Endodermal cell (in vitro differentiated cells): ENCODE measurements around the gene EAF2. TPM values are rescaled to one million over a fixed set of nuclear protein-coding genes. Genes with fewer than 3 reads are reported as not detected.

Experiments
- DNase-seq: peaks from one replicate; pipeline ENCODE4 v3.0.0-alpha.2; 2017
- H3K27ac ChIP-seq: 2 replicates; pipeline ENCODE4 v1.5.1; 2013; ENCODE audit warnings: mild to moderate bottlenecking, low read depth, low read length, moderate library complexity
- H3K27me3 ChIP-seq: 2 replicates; pipeline ENCODE4 v1.6.1; 2013; ENCODE audit warnings: mild to moderate bottlenecking, low read length, moderate library complexity; ENCODE audit not compliant: insufficient read depth, control insufficient read depth, poor library complexity, severe bottlenecking
- H3K36me3 ChIP-seq: 2 replicates; pipeline ENCODE4 v1.7.0; 2013; ENCODE audit warnings: mild to moderate bottlenecking, low read length, moderate library complexity; ENCODE audit not compliant: control insufficient read depth, insufficient read depth
- H3K4me1 ChIP-seq: one replicate; pipeline ENCODE4 v1.7.0; 2013; ENCODE audit warnings: low read length; ENCODE audit not compliant: control insufficient read depth, insufficient read depth
- H3K4me3 ChIP-seq: 2 replicates; pipeline ENCODE4 v1.5.1; 2013; ENCODE audit warnings: mild to moderate bottlenecking, low read length, moderate library complexity
- H3K9ac ChIP-seq: 2 replicates; pipeline ENCODE4 v1.6.1; 2013; ENCODE audit warnings: mild to moderate bottlenecking, low read length, moderate library complexity; ENCODE audit not compliant: poor library complexity, severe bottlenecking; ENCODE audit errors: extremely low read depth
- H3K9me3 ChIP-seq: 2 replicates; pipeline ENCODE4 v1.6.1; 2013; ENCODE audit warnings: mild to moderate bottlenecking, low read length, moderate library complexity; ENCODE audit not compliant: control insufficient read depth
- H3K27ac Mint-ChIP-seq: 2 replicates; pipeline ENCODE4 v1.8.0; 2020; ENCODE audit warnings: mixed read lengths
- H3K27me3 Mint-ChIP-seq: 2 replicates; pipeline ENCODE4 v1.8.0; 2021; ENCODE audit warnings: mild to moderate bottlenecking, mixed read lengths; ENCODE audit not compliant: insufficient read depth
- H3K36me3 Mint-ChIP-seq: 2 replicates; pipeline ENCODE4 v1.8.0; 2020; ENCODE audit warnings: low read depth, mixed read lengths
- H3K4me1 Mint-ChIP-seq: 2 replicates; pipeline ENCODE4 v1.8.0; 2020; ENCODE audit warnings: mixed read lengths
- H3K4me3 Mint-ChIP-seq: 2 replicates; pipeline ENCODE4 v1.8.0; 2020; ENCODE audit warnings: mild to moderate bottlenecking, moderate library complexity, mixed read lengths
- H3K9me3 Mint-ChIP-seq: 2 replicates; pipeline ENCODE4 v1.8.0; 2020; ENCODE audit warnings: mild to moderate bottlenecking, mixed read lengths
- CTCF ChIP-seq: fragments of 200-600 bp; sonication (generic); conservative IDR thresholded peaks from 2 replicates; pipeline ENCODE4 v1.5.0; 2021; ENCODE audit warnings: antibody characterized with exemption, mild to moderate bottlenecking
- WGBS, 2 experiments: methylation state at CpG; one replicate each; pipeline versions ENCODE4 v1.1.5 to v1.1.7; 2013; ENCODE audit warnings: missing lambda C conversion rate in 2 of 2, mixed read lengths in 1 of 2; ENCODE audit not compliant: insufficient coverage in 1 of 2, insufficient read length in 1 of 2; 5-methylcytosine and 5-hydroxymethylcytosine counted together
- total RNA-seq, 2 donors: library from RNA; stranded (reverse); fragmentation: NEBNext Ultra II Directional in 1 of 2; extraction: Animal tissue kit (Norgen Biotek cat#: 25700) in 1 of 2; gene quantifications; 2 replicates in 1 of 2; 3 replicates in 1 of 2; pipeline ENCODE4 v1.2.1, GENCODE V29; 2021

The EAF2 gene
- total RNA-seq, 2 donors from 2014 or later = 3.5 to 4.6 TPM

DNA sequence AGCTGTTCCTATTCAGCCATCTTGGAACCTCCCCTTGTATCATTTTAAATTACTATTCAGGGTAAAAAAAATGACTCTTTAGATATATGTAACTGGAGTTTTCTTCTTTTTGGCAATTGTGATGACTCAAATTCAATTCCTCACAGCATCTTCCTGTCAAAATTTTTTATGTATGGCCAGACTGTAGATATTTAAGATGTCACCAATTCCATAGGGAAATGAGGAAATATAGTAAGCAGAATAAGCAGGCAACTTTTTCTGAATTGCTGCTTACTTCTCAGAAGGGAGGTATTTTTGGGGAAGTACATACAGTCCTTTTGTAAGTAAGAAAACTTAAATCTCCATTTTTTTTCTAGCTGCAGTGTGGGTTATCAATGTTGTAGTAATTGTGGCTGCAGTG lies 28.8 kb downstream of the EAF2 start:
- Mint-ChIP-seq H3K9me3 (peaks cover 32% of the 10 kb centered on the region), H3K27ac (no peak overlapping the region), H3K36me3 (peaks cover 14% of the 10 kb centered on the region), H3K4me3 (no peak overlapping the region), H3K4me1 (peaks cover 9% of the 10 kb centered on the region), H3K27me3 (no peaks in the 10 kb centered on the region)
- DNase-seq = no peak
- Histone ChIP-seq H3K4me1 (no peaks in the 10 kb centered on the region), H3K9ac (no peak overlapping the region), H3K9me3 (peaks cover 23% of the 10 kb centered on the region), H3K36me3 (no peaks in the 10 kb centered on the region), H3K27me3 (no peaks in the 10 kb centered on the region), H3K27ac (no peak overlapping the region), H3K4me3 (peak overlapping the region; percentile 49)
- TF ChIP-seq CTCF = no peak

DNA sequence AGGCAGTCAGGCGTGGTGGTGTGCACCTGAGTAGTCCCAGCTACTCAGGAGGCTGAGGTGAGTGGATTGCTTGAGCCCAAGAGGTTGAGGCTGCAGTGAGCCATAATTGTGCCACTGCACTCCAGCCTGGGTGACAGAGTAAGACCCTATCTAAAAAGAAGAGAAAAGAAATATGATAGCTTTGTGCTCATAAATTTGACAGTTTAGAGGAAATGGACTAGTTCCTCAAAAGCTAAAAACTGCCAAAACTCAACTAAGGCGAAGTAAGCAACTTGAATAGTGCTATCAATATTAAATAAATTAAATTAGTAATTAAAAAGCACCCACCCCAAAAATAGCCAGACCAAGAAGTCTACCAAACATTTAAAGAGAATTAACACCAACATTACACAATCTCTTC lies 34.7 kb downstream of the EAF2 start:
- H3K4me3 Mint-ChIP-seq = no peak overlapping the region
- WGBS, 2 experiments = 90 to 100% methylated on average over 1 of the region's 2 CpGs
- H3K27ac Mint-ChIP-seq = no peak overlapping the region

DNA sequence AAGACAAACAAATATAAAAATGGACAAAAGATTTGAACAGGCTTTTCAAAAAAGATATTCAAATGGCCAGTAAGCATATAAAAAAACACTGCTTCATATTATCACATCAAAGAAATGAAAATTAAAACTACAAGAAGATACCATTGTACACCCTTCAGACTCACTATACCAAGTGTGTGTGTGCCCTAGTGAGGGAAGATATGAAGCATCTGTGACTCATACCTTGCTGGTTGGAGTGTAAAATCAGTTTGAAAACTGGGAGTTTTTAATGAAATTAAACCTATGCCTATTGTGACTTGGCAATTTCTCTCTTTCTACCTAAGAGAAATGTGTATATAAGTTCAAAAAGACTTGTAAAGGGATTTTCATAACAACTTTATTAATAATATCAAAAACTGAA lies 35.7 kb downstream of the EAF2 start:
- Mint-ChIP-seq H3K9me3 (peaks cover 3% of the 10 kb centered on the region), H3K27ac (no peak overlapping the region), H3K4me3 (no peak overlapping the region), H3K4me1 (no peaks in the 10 kb centered on the region), H3K36me3 (no peaks in the 10 kb centered on the region), H3K27me3 (no peaks in the 10 kb centered on the region)
- no peak for TF ChIP-seq CTCF
- H3K9me3 ChIP-seq = no peaks in the 10 kb centered on the region
- no peaks in the 10 kb centered on the region for H3K27me3 ChIP-seq
- H3K9ac ChIP-seq = no peak overlapping the region
- no peak overlapping the region for H3K4me3 ChIP-seq
- no peaks in the 10 kb centered on the region for H3K4me1 ChIP-seq
- no peak for DNase-seq
- H3K27ac ChIP-seq = no peak overlapping the region
- no peaks in the 10 kb centered on the region for H3K36me3 ChIP-seq

More for the DNA sequence above, 34.7 kb downstream of the EAF2 start:
- Histone ChIP-seq H3K9me3 (no peaks in the 10 kb centered on the region), H3K36me3 (no peaks in the 10 kb centered on the region), H3K4me3 (no peak overlapping the region), H3K27me3 (no peaks in the 10 kb centered on the region), H3K4me1 (no peaks in the 10 kb centered on the region), H3K27ac (no peak overlapping the region), H3K9ac (no peak overlapping the region)
- no peaks in the 10 kb centered on the region for H3K27me3 Mint-ChIP-seq
- DNase-seq = no peak
- peaks cover 3% of the 10 kb centered on the region for H3K9me3 Mint-ChIP-seq
- no peaks in the 10 kb centered on the region for H3K36me3 Mint-ChIP-seq
- no peaks in the 10 kb centered on the region for H3K4me1 Mint-ChIP-seq
- no peak for TF ChIP-seq CTCF
